Fibroblast of mammary gland (primary cell): ENCODE measurements around the gene P2RY12.
A peak's percentile ranks its signal among the peaks of the same experiment; 100 is the strongest.

ENCODE experiments used
- DNase-seq: peaks from one replicate; pipeline ENCODE4 v3.0.0-alpha.2; 2010; ENCODE audit warnings: low read depth
- H3K4me3 ChIP-seq: 2 replicates; pipeline ENCODE4 v1.5.1; 2011; ENCODE audit warnings: low read depth, mild to moderate bottlenecking, low read length, moderate library complexity; ENCODE audit not compliant: control insufficient read depth
- CTCF ChIP-seq: conservative IDR thresholded peaks from 2 replicates; pipeline ENCODE4 v1.5.1; 2011; ENCODE audit warnings: low read depth, low read length, inconsistent platforms; ENCODE audit not compliant: control insufficient read depth, insufficient read depth

The P2RY12 gene

GRCh38 chr3:151345859-151346258, 38.7 kb downstream of the P2RY12 start:
- no peak for TF ChIP-seq CTCF
- DNase-seq = peak; percentile 79

GRCh38 chr3:151331696-151332095, 52.9 kb downstream of the P2RY12 start:
- no peak for DNase-seq
- no peak for TF ChIP-seq CTCF
- H3K4me3 ChIP-seq = no peak overlapping the region

More at GRCh38 chr3:151345859-151346258, 38.7 kb downstream of the P2RY12 start:
- H3K4me3 ChIP-seq = peak overlapping the region; percentile 20

- TF ChIP-seq CTCF = no peak
- no peak for DNase-seq
- H3K4me3 ChIP-seq = no peak overlapping the region
Observed at GRCh38 chr3:151330899-151331298, 53.7 kb downstream of the P2RY12 start.

- no peak for DNase-seq
- no peak for TF ChIP-seq CTCF
- no peak overlapping the region for H3K4me3 ChIP-seq
Observed at GRCh38 chr3:151330379-151330778, 54.2 kb downstream of the P2RY12 start.

GRCh38 chr3:151329363-151329762, 55.2 kb downstream of the P2RY12 start, which contains the start of gene P2RY13:
Gene P2RY13, minus strand, starts transcription at chr3:151329549. Its CDS starts 21 bp downstream, at chr3:151329528.
- no peak for DNase-seq
- no peak for TF ChIP-seq CTCF

GRCh38 chr3:151328298-151328995, 56.1 kb downstream of the P2RY12 start:
- H3K4me3 ChIP-seq = no peak overlapping the region
- peak; percentile 43 for DNase-seq
- TF ChIP-seq CTCF = no peak

More at GRCh38 chr3:151329363-151329762, 55.2 kb downstream of the P2RY12 start, which contains the start of gene P2RY13:
- no peak within 1 kb of the TSS for H3K4me3 ChIP-seq
